ENCODE results near the gene USHBP1. TPM values are rescaled to one million over a fixed set of nuclear protein-coding genes. Genes with fewer than 3 reads are reported as not detected.
A peak's percentile ranks its signal among the peaks of the same experiment; 100 is the strongest.

Gene USHBP1
- total RNA-seq, 1 experiment from 2014 or later = not detected

- DNase-seq (ENCODE audit: extremely low read depth, low read depth) = no peak
Measured at GRCh38 chr19:17242431-17243208, 21.9 kb downstream of the USHBP1 start.

- no peak for DNase-seq (ENCODE audit: extremely low read depth, low read depth)
Measured at GRCh38 chr19:17240826-17241399, 23.6 kb downstream of the USHBP1 start.

- DNase-seq (ENCODE audit: extremely low read depth, low read depth) = no peak
Measured at GRCh38 chr19:17240062-17240752, 24.3 kb downstream of the USHBP1 start.

- DNase-seq (ENCODE audit: extremely low read depth, low read depth) = no peak
Measured at GRCh38 chr19:17237747-17238706, 26.5 kb downstream of the USHBP1 start.

GRCh38 chr19:17236811-17237543 is 27.6 kb downstream of the USHBP1 start:
- no peak for DNase-seq (ENCODE audit: extremely low read depth, low read depth)

- DNase-seq (ENCODE audit: extremely low read depth, low read depth) = no peak
Measured at GRCh38 chr19:17235971-17236777, 28.4 kb downstream of the USHBP1 start.

DNA sequence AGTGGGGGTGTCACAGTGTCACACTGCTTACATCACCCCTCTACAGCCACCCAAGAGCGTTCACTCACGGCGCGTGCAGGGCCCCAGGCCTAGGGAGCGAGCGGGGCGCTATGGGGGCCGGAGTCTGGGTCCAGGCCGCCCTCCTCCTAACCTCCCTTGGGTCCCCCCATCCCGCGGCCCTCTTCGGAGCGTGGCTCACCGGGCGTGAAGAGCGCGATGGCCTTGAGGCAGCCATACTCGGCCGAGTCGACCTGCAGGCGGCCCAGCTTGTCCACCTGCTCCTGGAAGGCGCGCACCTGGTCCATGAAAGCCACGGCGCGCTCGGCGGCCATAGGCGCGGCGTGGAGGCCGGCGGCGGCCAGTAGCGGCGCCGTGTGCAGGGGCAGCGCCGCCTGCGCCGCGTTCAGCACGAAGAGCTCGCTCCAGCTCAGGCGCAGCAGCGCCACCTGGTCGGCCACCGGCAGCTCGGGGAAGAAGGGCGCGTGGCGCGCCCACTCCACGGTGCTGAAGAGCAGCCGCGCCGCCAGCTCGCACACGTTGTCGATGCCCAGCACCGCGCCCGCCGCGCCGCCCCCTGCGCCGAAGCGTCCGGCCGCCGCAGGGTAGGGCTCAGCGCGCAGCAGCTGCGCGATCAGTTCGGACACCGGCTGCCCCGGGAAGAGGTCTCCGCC is 29.1 kb downstream of the USHBP1 start:
- peak; percentile 45 for DNase-seq (ENCODE audit: extremely low read depth, low read depth)

- DNase-seq (ENCODE audit: extremely low read depth, low read depth) = no peak
Measured at GRCh38 chr19:17234911-17235299, 29.6 kb downstream of the USHBP1 start.

DNA sequence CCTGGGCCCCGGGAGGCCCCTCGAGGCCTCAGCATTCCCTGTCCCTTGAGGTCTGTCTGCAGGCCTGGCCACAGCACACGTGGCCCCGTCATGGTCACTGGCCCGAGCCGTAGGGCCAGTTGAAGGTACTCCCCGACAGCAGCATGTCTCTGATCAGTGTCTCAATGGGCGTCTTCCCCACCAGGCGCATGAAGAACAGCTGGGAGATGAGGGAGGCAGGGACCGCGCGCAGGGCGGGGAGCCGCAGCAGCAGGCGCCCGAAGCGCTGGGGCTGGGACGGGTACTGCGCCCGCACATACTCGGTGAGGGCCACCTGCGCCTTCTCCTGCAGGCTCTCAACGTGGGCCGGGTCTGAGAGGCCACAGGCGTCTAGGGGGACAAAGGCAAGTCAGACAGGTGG is 32.3 kb downstream of the USHBP1 start:
- DNase-seq (ENCODE audit: extremely low read depth, low read depth) = no peak

DNA sequence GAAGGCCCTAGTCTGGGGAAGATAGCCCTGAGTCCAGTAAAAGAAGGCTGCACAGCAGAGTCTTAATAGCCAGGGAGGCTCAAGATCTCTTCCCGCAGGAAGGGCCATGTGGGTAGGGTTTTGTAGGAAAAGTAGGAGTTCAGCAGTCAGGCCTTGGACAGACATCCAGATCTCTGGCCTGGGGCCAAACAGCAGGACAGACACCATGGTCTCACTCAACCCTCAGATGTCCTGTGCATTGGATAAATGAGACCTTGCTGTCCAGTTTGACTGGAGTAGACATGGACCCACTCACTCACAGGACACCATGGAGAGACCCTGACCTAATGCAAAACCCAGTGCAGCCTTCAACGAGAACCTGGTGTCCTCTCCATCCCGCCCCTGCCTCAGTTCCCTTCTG is 34.7 kb downstream of the USHBP1 start:
- DNase-seq (ENCODE audit: extremely low read depth, low read depth) = no peak

- no peak for DNase-seq (ENCODE audit: extremely low read depth, low read depth)
Measured at GRCh38 chr19:17227798-17228367, 36.7 kb downstream of the USHBP1 start.

GRCh38 chr19:17226002-17226933 is 38.3 kb downstream of the USHBP1 start, which contains the start of gene OCEL1:
OCEL1 (plus strand) TSS chr19:17226226; CDS start chr19:17226248, 22 bp downstream.
- DNase-seq (ENCODE audit: extremely low read depth, low read depth) = peak; percentile 94

DNA sequence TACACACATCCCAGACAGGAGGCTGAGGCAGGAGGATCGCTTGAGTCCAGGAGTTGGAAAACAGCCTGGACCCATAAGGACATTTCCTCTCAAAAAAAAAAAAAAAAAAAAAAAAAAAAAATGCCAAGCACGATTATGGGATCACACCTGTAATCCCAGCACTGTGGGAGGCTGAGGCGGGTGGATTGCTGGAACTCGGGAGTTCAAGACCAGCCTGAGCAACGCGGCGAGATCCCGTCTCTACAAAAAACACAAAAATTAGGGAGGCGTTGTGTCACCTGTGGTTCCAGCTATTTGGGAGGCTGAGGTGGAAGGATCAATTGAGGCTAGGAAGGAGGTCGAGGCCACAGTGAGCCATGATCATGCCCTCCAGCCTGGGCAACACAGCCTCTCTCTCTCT is 39.5 kb downstream of the USHBP1 start:
- DNase-seq (ENCODE audit: extremely low read depth, low read depth) = no peak

DNA sequence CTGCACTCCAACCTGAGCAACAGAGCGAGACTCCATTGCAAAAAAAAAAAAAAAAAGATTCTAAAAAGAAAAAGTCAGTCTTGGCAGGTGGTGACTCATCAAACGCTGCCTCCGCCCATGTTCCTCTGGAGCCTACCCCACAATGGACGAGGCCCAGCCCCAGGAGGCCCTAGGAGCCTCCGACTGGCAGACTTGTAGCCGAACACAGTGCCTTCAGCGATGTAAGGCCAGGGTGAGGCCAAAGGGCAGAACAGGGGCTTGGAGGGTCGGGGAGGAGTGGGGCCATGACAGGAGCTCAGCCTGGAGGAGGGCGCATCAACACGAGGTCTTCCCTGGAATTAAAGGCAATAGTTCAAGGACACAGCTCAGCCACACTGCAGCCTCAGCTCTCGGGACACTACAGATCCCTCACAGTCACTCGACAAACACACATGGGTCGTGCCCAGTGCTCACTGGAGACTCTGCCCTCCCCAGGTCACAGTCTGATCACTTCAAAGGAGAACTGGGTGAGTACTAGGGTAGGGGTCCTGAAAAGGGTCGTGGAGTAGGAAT is 44.3 kb downstream of the USHBP1 start:
- no peak for DNase-seq (ENCODE audit: extremely low read depth, low read depth)

DNA sequence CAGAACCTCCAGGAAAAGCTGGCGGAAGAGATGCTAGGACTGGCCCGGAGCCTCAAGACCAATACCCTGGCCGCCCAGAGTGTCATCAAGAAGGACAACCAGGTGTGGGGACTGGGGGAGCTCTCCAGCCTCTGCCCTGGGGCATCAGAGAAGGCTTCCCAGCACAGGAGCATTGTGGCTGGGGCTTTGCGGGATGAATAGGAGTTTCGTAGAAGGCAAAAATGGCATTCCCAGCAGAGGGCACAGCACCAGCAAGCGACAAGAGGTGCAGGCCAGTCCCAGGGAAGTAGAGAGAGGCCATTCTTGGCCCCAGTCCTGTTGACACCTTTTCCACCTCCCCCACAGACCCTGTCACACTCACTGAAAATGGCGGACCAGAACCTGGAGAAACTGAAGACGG is 45.3 kb downstream of the USHBP1 start:
- no peak for DNase-seq (ENCODE audit: extremely low read depth, low read depth)

DNA sequence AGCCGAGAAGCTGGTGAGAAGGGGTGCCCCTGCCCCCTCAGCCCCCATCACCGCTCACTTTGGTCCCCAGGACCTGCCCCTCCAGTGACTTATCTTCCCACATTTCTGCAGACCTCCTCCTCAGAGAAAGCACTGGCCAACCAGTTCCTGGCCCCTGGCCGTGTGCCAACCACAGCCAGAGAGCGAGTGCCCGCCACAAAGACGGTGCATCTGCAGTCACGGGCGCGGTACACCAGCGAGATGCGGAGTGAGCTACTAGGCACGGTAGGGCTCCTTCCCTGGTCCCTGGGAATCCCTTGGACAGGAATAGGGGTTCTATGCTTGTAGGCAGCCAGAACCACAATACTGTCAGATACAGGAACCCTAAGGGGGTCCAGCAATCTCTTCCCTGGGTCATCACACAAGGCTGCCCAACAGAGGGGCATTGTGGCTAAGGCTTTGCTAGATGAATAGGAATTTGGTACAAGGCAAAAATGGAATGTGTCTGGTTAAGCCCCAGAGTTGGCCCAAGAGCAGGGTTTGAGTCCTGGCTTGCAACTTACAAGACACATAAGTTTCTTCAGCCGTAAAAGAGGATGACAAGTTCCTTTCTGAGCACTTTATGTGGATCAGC is 48.4 kb downstream of the USHBP1 start:
- no peak for DNase-seq (ENCODE audit: extremely low read depth, low read depth)
